ENCODE results near the gene NTNG1. TPM values are rescaled to one million over a fixed set of nuclear protein-coding genes. Genes with fewer than 3 reads are reported as not detected.

NTNG1 gene
- total RNA-seq, 1 donor = 9.1 TPM

DNA sequence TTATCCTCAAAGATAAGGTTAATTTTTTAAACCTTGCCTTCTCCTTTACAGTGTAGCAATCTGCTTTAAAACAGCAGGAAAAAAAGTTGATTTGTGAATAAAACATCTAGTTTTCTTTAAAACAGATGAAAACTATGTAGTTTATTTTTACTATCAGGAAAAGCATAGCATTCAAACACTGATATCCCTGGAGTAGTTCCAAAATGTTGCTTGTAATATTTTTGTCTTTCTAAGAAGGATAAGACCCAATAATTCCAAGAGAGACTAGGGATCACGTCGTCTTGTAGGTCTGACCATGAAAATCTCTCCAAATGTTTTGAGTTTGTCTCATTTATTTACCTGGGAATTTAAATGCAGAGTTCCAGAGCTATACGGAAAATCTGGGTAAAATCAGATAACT lies 204.0 kb downstream of the NTNG1 start:
- no peak for TF ChIP-seq CTCF (IDR thresholded peaks at IDR 0.05; ENCODE audit: insufficient read depth, low read depth, low read length)
- no peak overlapping the region for H3K4me3 ChIP-seq (ENCODE audit: low read depth, low read length)
- no peak for DNase-seq (ENCODE audit: low read depth)

- no peak overlapping the region for H3K4me3 ChIP-seq (ENCODE audit: low read depth, low read length)
- TF ChIP-seq CTCF (IDR thresholded peaks at IDR 0.05; ENCODE audit: insufficient read depth, low read depth, low read length) = no peak
- DNase-seq (ENCODE audit: low read depth) = no peak
These were observed 212.0 kb downstream of the NTNG1 start for GRCh38 chr1:107352850-107353249.

DNA sequence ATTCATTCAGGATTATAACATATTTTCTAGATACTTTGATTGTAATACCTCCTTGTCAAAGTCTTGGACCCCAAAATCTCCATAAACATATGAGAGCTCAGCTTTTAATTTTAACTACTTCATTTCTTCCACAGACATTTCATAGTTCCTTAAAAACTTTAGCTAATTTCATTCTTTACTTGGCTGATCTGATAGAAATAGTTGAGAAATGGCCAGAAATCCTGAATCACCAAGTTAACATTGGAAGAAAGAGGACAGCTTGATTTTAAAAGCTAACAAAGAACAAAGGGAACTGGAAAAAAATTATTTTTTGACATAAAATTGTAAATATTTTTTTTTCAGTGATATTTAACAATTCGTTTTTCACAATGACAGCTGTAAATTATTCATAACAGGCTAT lies 216.5 kb downstream of the NTNG1 start:
- no peak overlapping the region for H3K4me3 ChIP-seq (ENCODE audit: low read depth, low read length)
- DNase-seq (ENCODE audit: low read depth) = no peak
- no peak for TF ChIP-seq CTCF (IDR thresholded peaks at IDR 0.05; ENCODE audit: insufficient read depth, low read depth, low read length)

DNA sequence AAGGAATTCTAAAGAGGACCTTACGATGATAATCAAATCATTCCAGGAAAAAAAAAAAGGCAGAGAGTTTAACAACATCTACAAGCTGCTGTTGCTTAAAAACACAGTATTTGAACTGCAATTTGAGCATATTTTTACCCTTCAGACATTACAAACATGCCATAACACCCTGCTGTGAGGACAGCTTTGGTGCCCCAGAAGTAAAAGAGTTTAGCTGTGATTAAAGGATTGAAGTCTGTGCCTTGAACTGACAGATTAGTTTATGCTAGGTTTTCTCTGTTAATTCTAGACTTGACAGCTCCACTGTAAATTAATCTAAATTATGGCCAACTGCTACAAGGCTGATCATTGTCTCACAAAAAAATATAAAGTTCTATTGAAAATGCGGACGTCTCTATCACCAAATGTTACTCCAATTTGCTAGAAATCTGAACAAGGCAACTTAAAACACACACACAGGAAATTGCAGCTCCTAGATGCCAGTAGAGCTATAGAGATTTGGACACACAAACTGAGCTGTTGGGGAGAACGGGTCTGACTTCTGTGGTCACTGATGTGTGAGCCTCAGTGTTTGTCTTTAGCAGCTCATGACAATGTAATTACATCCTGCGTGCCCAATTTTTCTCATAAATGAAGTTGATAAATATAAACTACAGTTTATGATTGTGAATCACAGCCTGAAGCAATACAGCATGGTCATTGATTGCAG lies 217.9 kb downstream of the NTNG1 start:
- no peak for DNase-seq (ENCODE audit: low read depth)
- TF ChIP-seq CTCF (IDR thresholded peaks at IDR 0.05; ENCODE audit: insufficient read depth, low read depth, low read length) = no peak
- H3K4me3 ChIP-seq (ENCODE audit: low read depth, low read length) = no peak overlapping the region

DNA sequence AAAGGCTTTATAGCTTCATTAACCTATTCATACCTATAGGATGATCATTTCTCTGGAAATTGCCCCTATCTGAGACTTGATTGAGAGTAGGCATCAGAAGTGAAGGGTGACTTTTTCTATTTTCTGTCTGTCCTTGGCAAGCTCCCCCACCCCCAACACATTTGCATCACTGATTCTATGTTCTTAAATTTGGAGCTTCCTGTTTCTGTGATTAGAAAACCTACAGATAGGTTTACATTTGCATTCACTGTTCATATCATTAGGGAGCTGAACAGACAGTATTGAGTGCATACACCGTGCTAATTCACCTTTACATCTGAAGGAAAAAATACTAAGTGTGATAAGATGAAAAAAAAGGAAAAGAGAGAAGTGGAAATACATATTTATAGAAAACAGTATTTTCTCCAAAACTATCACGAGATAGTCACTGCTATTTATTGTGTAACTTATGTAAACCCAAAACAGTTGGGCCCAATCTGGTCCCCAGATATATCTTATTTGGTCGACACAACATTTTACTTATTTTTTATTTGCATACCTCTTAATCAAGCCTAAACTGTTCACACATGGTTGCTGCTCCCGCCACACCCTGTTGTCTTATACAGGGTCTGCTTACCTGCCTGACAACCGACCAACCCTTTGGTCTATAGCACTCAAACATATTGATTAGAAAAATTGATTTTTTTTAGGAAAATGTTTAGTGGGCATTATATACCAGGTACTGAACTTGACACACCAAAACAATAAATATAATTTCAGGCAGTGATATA lies 218.8 kb downstream of the NTNG1 start:
- H3K4me3 ChIP-seq (ENCODE audit: low read depth, low read length) = no peak overlapping the region
- no peak for TF ChIP-seq CTCF (IDR thresholded peaks at IDR 0.05; ENCODE audit: insufficient read depth, low read depth, low read length)
- no peak for DNase-seq (ENCODE audit: low read depth)

- H3K4me3 ChIP-seq (ENCODE audit: low read depth, low read length) = no peak overlapping the region
- no peak for DNase-seq (ENCODE audit: low read depth)
- TF ChIP-seq CTCF (IDR thresholded peaks at IDR 0.05; ENCODE audit: insufficient read depth, low read depth, low read length) = no peak
These were observed 221.8 kb downstream of the NTNG1 start for GRCh38 chr1:107362468-107363140.

All from fibroblast of villous mesenchyme (primary cell).